ENCODE results near the gene XCR1. TPM values are rescaled to one million over a fixed set of nuclear protein-coding genes. Genes with fewer than 3 reads are reported as not detected.

Gene XCR1
- total and polyA plus RNA-seq, 10 donors = 0.06 to 7.3 (median 1.5) TPM

- intact Hi-C loops (cut with DNase I; ENCODE audit: low total_unique reads) = no loop called here
- no peak for DNase-seq
- Histone ChIP-seq H3K27me3 (replicated peaks in 1 of 7) (no peaks in the 10 kb centered on the region), H3K9me3 (peaks cover 0 to 2% (median 0%) of the 10 kb centered on the region in 8 donors), H3K4me3 (no peak overlapping the region), H3K27ac (no peak overlapping the region), H3K36me3 (no peaks in the 10 kb centered on the region), H3K4me1 (no peaks in the 10 kb centered on the region)
- 93 to 99% (median 98%) methylated on average over 8 of the region's 8 CpGs for WGBS, 5 donors
- TF ChIP-seq POLR2A (IDR thresholded peaks at IDR 0.05) (no peak), CTCF (IDR thresholded peaks at IDR 0.05 in 8 of 11, conservative IDR thresholded peaks at IDR 0.05 in 3 of 11) (no peak), POLR2AphosphoS5 (IDR thresholded peaks at IDR 0.05) (no peak)
These were observed 5.8 kb downstream of the XCR1 start for GRCh38 chr3:46021516-46021915.

GRCh38 chr3:46020766-46021510 is 6.3 kb downstream of the XCR1 start:
- Histone ChIP-seq H3K4me3 (no peak overlapping the region), H3K4me1 (no peaks in the 10 kb centered on the region), H3K9me3 (no peaks in the 10 kb centered on the region), H3K27me3 (replicated peaks in 1 of 7) (no peaks in the 10 kb centered on the region), H3K27ac (no peak overlapping the region), H3K36me3 (no peaks in the 10 kb centered on the region)
- TF ChIP-seq POLR2AphosphoS5 (IDR thresholded peaks at IDR 0.05) (no peak), CTCF (IDR thresholded peaks at IDR 0.05 in 8 of 11, conservative IDR thresholded peaks at IDR 0.05 in 3 of 11) (no peak), POLR2A (IDR thresholded peaks at IDR 0.05) (no peak)
- intact Hi-C loops (cut with DNase I; ENCODE audit: low total_unique reads) = no loop called here
- DNase-seq = no peak
- WGBS, 5 donors = 95 to 96% (median 96%) methylated on average over 35 to 37 of the region's 37 CpGs

GRCh38 chr3:46019707-46020106 is 7.6 kb downstream of the XCR1 start:
- Histone ChIP-seq H3K4me1 (no peaks in the 10 kb centered on the region), H3K9me3 (no peaks in the 10 kb centered on the region), H3K27ac (no peak overlapping the region), H3K36me3 (no peaks in the 10 kb centered on the region), H3K27me3 (replicated peaks in 1 of 7) (no peaks in the 10 kb centered on the region), H3K4me3 (no peak overlapping the region)
- no peak for TF ChIP-seq POLR2A (IDR thresholded peaks at IDR 0.05)
- no peak for TF ChIP-seq POLR2AphosphoS5 (IDR thresholded peaks at IDR 0.05)
- TF ChIP-seq CTCF (IDR thresholded peaks at IDR 0.05 in 8 of 11, conservative IDR thresholded peaks at IDR 0.05 in 3 of 11) = no peak
- intact Hi-C loops (cut with DNase I; ENCODE audit: low total_unique reads) = no loop called here
- no peak for DNase-seq
- WGBS, 5 donors = 84 to 97% (median 93%) methylated on average over 1 of the region's 1 CpG

- no peaks in the 10 kb centered on the region for H3K36me3 ChIP-seq
- no peak for TF ChIP-seq POLR2AphosphoS5 (IDR thresholded peaks at IDR 0.05)
- no peak for TF ChIP-seq CTCF (IDR thresholded peaks at IDR 0.05 in 8 of 11, conservative IDR thresholded peaks at IDR 0.05 in 3 of 11)
- TF ChIP-seq POLR2A (IDR thresholded peaks at IDR 0.05) = no peak
- H3K4me1 ChIP-seq = no peaks in the 10 kb centered on the region
- no peaks in the 10 kb centered on the region for H3K9me3 ChIP-seq
- H3K27ac ChIP-seq = no peak overlapping the region
- WGBS, 5 donors = 28 to 67% (median 59%) methylated on average over 2 of the region's 2 CpGs
- H3K4me3 ChIP-seq = no peak overlapping the region
- H3K27me3 ChIP-seq (replicated peaks in 1 of 7) = no peaks in the 10 kb centered on the region
- intact Hi-C loops (cut with DNase I; ENCODE audit: low total_unique reads) = no loop called here
- DNase-seq = no peak
These were observed 9.6 kb downstream of the XCR1 start for GRCh38 chr3:46017720-46018119.
